ENCODE measurements around the gene GDI2. TPM values are rescaled to one million over a fixed set of nuclear protein-coding genes. Genes with fewer than 3 reads are reported as not detected.

Gene GDI2
- total RNA-seq, 2 donors from 2014 or later = 186 to 218 TPM

GRCh38 chr10:5764422-5765297 is 48.6 kb downstream of the GDI2 start:
- H3K9me3 ChIP-seq = no peaks in the 10 kb centered on the region
- TF ChIP-seq POLR2A (IDR thresholded peaks at IDR 0.05) (no peak), CTCF (IDR thresholded peaks at IDR 0.05) (no peak), POLR2AphosphoS5 (IDR thresholded peaks at IDR 0.05) (no peak)
- no peak for DNase-seq (ENCODE audit: low spot score)
- no peak overlapping the region for H3K4me3 ChIP-seq
- no peaks in the 10 kb centered on the region for H3K4me1 ChIP-seq (replicated peaks)
- H3K27me3 ChIP-seq (replicated peaks; ENCODE audit: insufficient read depth) = no peaks in the 10 kb centered on the region
- peaks cover 0 to 22% of the 10 kb centered on the region in 2 donors for H3K36me3 ChIP-seq
- peak overlapping the region in 1 of 2 donors; percentile 29 for H3K27ac ChIP-seq
- 92% methylated on average over 10 of the region's 10 CpGs for WGBS
- intact Hi-C loops (cut with DNase I) = no loop called here

- no peak for DNase-seq (ENCODE audit: low spot score)
- H3K27me3 ChIP-seq (replicated peaks; ENCODE audit: insufficient read depth) = no peaks in the 10 kb centered on the region
- H3K4me1 ChIP-seq (replicated peaks) = peaks cover 1% of the 10 kb centered on the region
- 43% methylated on average over 1 of the region's 1 CpG for WGBS
- no peaks in the 10 kb centered on the region for H3K9me3 ChIP-seq
- H3K36me3 ChIP-seq = peaks cover 0 to 18% of the 10 kb centered on the region in 2 donors
- no peak overlapping the region for H3K4me3 ChIP-seq
- intact Hi-C loops (cut with DNase I) = no loop called here
- H3K27ac ChIP-seq = no peak overlapping the region
- TF ChIP-seq POLR2AphosphoS5 (IDR thresholded peaks at IDR 0.05) (peak; percentile 60), CTCF (IDR thresholded peaks at IDR 0.05) (no peak), POLR2A (IDR thresholded peaks at IDR 0.05) (no peak)
These were observed 50.7 kb downstream of the GDI2 start for GRCh38 chr10:5762531-5762930.

GRCh38 chr10:5761220-5761619 is 52.0 kb downstream of the GDI2 start:
- Histone ChIP-seq H3K27ac (peak overlapping the region; percentile 63 to 65), H3K36me3 (peaks cover 0 to 10% of the 10 kb centered on the region in 2 donors), H3K4me3 (no peak overlapping the region), H3K27me3 (replicated peaks; ENCODE audit: insufficient read depth) (no peaks in the 10 kb centered on the region), H3K9me3 (no peaks in the 10 kb centered on the region), H3K4me1 (replicated peaks) (peaks cover 4% of the 10 kb centered on the region)
- no peak for DNase-seq (ENCODE audit: low spot score)
- 98% methylated on average over 2 of the region's 2 CpGs for WGBS
- intact Hi-C loops (cut with DNase I) = no loop called here
- TF ChIP-seq CTCF (IDR thresholded peaks at IDR 0.05) = no peak
- TF ChIP-seq POLR2AphosphoS5 (IDR thresholded peaks at IDR 0.05) = no peak
- TF ChIP-seq POLR2A (IDR thresholded peaks at IDR 0.05) = no peak

GRCh38 chr10:5760515-5760914 is 52.7 kb downstream of the GDI2 start:
- peak overlapping the region in 1 of 2 donors; percentile 3 for H3K27ac ChIP-seq

More at GRCh38 chr10:5760515-5760914, 52.7 kb downstream of the GDI2 start:
- TF ChIP-seq CTCF (IDR thresholded peaks at IDR 0.05) (no peak), POLR2A (IDR thresholded peaks at IDR 0.05) (no peak), POLR2AphosphoS5 (IDR thresholded peaks at IDR 0.05) (no peak)
- Histone ChIP-seq H3K27me3 (replicated peaks; ENCODE audit: insufficient read depth) (no peaks in the 10 kb centered on the region), H3K9me3 (no peaks in the 10 kb centered on the region), H3K4me1 (replicated peaks) (peaks cover 4% of the 10 kb centered on the region), H3K36me3 (peaks cover 0 to 9% of the 10 kb centered on the region in 2 donors), H3K4me3 (no peak overlapping the region)
- DNase-seq (ENCODE audit: low spot score) = no peak
- intact Hi-C loops (cut with DNase I) = no loop called here
- WGBS = 87% methylated on average over 2 of the region's 2 CpGs

All from prostate gland (tissue), 2 donors.